GM21619 (cell line): Measurements from ENCODE around the gene ARHGAP25.

Experiments
- ATAC-seq: cut with Tn5 transposase; IDR thresholded peaks from one replicate; pipeline ENCODE4 v1.9.1; 2021; ENCODE audit not compliant: unreplicated experiment

The ARHGAP25 gene

DNA sequence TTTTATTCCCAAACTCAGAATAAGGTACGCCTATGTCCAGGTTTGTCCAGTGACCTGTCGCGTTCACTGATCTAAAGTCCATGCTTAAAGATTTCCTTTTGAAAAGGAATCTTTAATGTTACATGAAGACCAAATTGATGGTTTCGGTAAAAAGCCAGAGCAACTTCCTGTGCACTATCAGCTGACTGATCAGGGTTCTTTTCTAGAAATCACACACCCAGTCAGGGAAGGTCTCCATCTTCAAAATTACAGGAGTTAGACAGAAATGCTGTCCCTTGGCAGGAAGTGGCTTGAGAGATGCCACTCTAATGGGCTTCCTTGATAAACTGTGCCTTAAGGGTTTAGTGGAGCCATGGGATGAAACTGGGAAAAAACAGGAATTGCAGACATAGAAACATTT is 14.7 kb upstream of the ARHGAP25 start:
- ATAC-seq = no peak

DNA sequence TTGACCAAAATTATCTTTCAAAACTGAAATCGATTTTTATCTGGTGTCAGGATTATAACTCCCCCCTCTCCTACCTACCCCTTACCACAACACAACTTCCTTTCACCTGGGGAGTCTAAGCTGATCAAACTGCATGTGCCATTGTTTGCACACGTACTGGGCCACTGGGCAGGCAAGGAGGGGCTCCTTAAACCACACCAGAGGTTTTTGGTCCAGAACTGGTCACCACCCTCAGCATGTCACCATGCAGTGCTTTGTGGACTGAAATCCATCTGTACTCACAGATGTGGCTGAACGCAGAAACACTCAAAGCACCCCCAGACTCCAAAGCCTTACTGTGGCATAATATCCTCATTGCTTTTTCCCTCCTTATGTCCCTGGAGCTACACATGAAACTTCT is 13.9 kb upstream of the ARHGAP25 start:
- no peak for ATAC-seq

DNA sequence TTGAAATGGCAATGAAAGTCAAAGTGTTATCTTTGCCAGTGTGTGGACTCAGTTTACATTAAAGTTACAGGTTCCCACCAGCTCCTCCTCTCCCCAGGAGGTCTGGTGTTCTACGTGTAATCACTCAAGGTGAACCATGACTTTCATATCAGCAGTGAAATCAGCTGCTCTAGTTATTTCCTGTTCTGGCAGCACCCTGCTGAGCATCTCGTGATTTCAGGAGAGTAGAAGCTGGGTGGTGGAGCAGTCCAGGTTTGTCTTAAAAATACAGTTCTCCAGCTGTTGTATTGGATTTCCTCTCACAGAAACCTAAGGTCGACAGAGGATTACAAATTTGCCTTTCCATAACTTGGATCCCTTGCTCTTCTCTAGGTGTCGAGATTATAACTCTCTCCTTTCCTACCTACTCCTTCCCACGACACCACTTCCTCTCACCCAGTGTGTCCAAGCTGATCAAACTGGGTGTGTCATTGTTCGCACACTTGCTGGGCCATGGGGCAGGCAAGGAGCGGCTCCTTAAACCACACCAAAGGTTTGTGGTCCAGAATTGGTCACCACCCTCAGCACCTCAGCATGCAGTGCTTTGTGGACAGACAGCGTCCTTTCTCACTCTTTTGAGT is 13.0 kb upstream of the ARHGAP25 start:
- ATAC-seq = peak; percentile 62

DNA sequence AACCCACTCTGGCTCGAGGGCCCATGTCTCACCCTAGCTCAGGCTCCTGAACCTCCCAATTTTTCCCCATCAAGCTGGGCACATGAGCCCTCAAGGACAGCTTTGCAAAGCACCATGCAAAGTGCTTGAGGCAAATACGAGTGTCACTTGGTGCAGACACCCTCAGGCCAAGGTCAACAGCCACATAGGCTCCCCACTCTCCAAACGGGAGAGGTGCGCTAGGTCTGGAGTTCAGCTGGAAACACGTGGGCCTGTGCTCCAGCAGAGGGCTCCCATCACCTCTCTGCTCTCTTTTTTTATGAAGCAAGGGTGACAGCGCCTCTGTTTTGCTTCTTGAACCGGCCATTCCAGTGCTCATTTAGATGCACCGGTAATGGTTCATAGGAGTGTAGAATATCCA is 11.9 kb upstream of the ARHGAP25 start:
- no peak for ATAC-seq

DNA sequence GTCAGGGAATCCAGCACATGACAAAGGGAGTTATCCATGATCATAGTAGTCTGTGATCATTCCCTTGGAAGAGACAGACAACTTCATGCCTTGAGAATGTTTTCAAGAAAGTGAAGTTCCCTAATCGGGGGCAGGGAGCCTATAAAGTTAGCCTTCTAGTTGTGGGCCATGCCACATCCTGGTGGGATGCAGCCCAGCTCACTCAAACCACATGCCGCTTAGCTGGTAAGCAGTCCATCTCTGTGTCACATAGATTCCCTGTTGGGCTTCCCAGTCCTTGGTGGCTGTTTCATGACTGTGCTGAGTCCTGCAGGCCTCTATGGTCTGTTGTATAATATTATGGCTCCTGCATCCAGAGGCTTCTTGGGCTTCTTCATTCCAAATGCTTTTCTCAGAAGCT is 11.4 kb upstream of the ARHGAP25 start:
- no peak for ATAC-seq

DNA sequence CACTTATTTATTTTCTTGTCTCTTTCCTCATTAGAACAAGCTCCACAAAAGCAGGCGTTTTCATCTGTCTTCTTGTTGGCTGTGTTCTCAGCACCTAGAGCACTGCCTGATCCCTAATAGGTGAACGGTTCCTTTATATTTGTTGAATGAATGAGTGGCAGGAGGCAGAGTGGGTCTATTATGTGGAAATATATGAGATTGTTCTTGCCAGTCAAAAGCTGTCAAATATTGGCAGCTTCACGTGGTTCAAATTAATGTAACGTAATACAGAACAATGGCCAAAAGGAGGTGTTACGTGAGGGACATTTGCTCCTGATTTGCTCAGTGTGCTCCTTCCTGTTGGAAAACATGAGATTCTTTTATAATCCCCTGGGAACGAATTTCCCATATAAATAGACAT is 8.5 kb upstream of the ARHGAP25 start:
- no peak for ATAC-seq

DNA sequence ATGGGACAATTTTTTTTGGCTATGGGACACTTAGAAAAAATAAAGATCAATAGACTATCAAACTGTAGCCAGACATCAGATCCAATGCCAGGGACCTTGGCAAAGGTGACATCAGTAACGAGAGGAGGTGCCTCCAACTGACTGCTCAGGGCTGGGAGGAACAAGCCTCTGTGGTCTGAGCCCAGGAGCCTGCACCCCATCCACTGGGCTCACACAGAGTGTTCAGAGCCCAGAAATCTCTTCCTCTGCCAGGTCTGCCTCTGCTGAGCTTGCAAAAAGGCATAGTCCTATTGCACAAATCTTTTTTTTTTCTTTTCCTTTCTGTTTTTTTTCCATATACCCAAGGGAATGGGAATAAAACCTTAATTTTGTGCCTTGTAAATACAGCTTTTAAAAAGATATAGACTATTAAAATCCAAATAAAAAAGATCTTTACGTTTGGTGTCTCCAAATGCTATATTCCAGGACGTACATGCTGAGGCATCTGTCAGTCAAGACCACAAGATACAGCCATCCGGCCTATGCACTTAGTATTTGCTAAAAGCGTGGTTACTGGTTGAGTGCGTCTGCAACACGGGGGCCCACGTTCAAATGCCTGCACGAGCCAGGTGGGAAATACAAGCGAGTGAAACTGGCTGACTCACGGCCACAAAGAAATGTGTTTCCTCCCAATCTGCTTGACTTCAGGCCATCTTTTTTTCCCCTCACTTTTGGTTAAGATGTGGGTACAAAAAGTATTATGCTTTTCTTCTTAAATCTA is 7.8 kb upstream of the ARHGAP25 start:
- peak; percentile 95 for ATAC-seq

DNA sequence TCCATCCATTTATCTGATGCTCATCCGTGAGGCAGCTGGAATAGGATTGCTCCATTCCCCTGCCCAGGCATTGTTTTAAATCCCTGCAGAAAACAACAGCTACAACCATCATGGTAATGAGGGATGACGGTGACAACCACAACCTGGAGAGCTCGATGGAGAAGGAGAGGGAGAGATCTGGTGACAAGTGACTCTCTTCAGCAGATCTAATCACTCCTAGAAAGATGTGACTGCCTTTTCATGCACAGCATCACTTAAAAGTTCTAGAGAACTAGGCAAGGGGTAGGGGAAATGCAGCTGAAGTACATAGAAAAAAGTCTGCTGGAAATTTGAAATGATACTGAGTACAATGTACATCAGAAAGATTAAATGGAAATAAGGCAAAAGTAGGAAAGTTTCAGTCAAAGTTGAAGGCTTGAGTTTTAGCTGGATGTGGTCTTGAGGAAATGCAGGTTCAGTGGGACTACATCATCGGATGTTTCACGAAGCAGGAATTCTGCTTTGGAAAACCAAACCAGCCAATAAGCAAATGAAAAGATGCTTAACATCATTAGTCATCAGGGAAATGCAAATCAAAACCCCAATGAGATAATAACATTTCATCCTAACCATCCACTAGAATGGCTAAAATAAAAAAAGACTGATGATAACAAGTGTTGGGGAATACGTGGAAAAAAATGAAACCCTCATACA is 6.8 kb upstream of the ARHGAP25 start:
- no peak for ATAC-seq

DNA sequence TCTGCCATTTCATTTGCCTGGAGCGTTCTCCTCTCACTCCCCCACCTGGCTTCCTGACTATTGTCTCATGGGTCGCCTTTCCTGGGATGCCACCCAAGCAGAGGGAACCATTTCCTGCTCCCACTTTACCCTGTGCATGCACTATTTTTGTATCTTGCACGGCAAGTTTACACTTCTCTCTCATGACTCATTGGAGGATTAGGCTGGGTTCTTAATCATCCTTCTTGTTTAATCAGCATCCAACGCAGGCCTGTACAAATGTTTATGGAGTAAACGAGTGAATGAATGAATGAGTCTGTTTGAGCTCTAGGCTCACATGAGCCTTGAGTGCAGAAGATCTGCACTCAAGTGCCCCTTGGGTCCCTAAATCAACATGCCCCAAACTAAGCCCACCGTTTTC is 3.8 kb upstream of the ARHGAP25 start:
- ATAC-seq = no peak

DNA sequence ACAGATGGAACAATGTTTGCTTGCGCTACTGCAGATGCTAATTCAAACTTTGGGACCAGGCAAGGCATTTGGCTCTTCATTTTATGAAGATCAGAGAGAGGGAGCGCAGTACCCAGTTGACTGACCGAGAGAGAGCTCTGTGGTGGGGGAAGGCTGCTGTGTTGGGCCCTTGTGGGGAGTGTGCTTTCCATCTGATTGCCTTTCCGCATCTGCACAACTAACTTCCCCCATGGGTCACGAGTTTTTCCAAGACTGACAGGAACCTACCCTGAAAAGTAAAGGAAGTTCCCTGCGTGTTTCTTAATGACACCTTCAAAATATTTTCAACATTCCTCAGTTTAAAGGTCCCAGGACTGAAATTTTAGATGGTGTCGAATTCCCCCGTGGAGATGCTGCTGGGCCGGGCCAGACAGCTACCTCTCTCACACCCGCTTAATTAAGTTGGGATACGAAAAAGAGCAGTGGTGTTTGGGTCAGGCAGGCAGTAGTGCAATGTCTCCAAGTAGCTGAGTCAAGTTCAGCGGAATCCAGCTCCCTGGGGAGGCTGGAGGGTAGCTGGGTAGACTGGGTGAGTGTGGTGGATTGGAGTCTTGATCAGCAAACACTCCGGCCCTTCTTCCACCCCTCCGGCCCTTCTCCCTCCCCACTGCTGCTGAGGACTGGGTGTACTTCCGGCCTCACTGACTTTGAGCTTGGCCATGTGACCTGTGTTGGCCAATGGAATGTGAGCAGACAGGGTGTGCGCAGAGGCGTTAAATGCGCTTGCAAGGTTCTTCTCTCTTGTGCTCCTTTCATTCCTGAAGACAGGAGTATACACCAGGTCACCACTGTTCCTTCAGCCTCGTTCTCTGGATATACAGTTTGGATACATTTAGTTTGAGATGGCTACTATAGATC is 2.3 kb upstream of the ARHGAP25 start:
- ATAC-seq = no peak

DNA sequence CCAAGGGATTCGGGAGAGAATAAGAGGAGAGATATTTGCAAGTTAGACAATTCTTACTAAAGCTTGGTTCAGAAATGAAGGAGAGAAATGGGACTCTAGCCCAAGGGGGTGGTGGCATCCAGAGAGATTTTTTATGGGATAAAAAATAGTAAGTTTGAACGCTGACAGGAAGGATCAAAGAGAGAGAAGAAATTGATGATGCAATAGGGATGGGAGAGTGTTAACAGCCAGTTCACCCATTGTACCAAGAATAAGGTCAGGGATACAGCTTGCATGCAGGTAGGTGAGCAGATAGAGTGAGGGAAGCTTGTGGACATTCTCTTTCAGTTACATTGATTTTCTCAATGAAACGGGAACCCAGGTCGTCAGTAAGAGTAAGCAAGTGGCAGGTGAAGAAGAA is 1.2 kb upstream of the ARHGAP25 start:
- no peak for ATAC-seq

DNA sequence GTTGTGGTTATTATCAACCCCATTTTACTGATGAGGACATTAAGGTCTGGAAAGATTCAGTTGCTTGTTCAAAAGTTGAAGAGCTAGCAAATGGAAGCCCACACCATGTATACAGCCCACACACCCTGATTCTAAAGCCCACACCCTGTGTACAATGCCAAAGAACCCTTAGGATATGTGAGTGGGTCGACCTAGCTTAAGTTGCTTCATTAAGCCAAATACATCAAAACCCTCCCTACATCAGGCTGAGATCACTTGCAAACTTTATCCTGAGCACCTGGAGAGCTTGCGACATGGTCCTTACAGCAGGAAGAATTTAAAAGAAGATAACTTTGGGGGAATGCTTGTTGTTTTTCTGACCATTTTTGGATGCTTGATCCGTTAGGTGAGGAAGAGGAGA is 435 bp upstream of the ARHGAP25 start:
- ATAC-seq = no peak

DNA sequence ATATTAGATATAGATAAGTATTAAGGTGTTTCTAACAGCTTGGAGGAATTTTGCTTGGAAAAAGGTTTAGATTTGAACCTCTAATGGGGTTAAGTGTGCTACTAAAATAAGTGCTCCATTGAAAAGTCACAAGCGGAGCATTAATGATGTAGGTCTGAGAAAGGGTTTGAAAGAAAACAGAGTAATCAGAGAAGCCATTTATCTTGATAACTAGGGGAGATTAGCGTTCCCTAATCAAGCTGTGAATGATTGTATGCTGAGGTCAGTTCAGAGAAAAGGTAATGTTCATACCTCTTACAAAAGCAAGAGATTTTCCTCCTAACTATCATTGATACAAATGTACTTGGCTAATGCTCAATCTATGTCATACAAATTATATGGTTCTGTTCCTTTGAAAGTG is 1.5 kb downstream of the ARHGAP25 start:
- no peak for ATAC-seq

DNA sequence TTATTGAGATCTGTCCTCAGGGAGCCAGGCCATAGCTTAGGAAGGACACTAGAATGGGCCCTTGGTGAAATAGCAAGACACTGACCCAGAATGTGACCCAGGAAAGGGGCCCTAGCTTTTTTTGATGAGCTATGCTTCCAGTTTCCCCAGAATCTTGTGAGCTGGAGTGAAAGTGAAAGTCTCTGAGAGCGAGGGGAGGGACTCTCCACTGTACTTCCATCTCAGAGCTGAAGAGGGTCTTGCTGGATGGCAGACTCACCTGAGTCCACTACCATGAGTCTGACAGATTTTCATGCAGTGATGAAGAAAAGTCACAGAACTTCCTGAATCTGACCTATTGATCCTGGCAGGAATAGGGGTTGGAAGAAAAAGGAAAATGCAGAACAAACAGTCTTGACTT is 3.1 kb downstream of the ARHGAP25 start:
- ATAC-seq = no peak

DNA sequence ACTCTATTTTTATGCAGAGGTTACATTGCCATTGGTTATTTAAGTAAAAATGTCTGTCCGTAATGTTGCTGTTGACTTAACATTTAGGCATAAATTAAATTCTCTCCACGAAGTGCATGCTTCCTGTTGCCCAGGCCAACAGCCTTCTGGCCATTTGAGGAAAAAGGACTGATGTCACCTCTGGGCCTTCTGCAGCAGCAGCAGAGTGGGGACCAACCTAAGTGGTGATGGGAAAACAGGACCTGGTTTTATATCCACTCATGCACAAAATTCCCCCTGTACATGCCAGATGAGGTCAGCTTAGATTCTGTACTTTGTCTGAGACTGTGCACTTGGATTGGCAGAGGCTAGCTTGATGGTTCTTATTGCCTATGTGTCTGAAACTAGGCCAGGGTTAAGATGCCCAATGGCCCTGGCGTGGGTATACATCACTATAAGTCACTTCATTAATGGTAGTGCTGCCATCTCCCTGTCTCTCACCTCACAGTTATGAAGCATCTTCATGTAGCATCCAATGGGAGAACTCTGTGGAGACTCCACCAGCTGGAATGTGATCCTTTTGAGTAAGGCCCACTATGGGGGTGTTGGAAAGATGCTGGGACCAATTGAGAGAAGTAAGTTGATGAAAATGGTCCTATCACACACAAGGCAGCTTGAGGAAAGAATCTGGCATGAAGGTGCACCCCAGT is 4.4 kb downstream of the ARHGAP25 start:
- ATAC-seq = no peak

DNA sequence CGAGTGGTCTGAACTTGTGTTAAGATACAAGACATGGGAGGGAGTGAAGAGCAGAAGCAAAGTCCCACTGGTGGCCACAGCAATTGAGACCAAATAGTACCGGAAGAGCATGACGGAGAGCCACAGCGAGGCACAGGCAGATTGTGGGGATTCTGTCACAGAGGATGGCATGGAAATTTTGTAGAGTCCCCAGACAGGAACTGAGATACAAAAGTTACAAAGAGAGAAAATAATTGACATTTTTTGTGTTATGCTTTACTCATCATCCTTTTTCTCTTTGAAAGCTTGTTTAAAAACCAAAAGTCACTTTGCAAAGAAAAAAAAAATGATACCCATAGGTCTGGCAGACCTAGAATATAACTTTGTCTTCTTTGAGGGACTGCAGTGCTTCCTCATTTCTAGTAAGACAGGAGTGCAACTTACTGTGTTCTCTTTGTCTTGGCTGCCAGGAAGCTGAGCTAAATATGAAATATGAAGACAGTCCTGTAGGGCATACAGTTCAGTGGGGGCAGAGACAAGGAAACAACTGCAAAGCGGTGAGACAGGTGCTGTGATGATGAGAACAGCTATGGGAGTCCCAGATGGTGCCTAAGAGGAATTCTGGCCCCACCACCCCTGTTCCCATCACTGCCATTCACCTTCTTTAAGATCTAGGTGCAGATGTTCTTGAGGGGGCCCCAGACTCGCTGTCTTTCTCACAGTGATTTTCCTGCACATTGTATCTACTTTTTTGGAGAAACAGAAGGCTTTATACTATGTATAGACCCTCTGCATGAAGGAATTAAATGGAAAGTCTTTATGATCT is 5.2 kb downstream of the ARHGAP25 start:
- ATAC-seq = no peak

DNA sequence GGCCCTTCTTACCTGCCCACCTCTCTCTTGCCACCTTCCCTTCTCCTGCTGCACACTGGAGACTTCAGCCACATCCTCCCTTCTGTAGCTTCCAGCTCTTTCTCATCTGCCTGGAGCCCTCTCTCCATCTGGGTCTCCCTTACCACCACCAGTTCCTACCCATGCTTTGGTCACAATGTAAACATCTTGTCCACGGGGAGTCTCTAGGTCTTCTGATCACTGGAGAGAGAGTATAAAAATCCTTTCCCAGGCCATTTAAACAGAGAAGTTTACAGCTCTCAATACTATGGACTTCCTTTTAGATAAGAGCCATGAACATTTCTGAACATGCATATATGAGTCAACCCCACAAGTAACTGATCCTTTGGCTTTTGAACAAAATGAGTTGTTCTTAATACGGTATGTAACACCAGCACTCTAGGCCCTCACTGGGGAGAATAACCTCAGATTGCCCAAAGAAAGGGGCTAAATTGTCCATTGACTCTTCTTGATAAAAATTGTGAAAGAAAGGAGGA is 5.8 kb downstream of the ARHGAP25 start:
- ATAC-seq = no peak

DNA sequence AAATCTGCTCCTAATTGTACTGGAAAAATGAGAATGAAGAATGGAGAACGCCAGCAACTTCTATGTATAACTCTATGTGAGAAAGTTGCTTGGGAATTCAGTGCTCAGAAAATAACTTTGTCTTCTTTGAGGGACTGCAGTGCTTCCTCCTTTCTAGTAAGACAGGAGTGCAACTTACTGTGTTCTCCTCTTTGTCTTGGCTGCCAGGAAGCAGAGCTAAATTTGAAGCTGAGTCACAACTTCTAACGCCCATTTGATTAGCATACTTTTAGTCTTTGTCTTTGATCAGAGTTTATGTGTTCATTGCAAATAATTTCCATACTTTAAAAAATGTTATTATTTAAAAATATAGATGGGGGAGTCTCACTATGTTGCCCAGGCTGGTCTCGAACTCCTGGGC is 6.6 kb downstream of the ARHGAP25 start:
- no peak for ATAC-seq

DNA sequence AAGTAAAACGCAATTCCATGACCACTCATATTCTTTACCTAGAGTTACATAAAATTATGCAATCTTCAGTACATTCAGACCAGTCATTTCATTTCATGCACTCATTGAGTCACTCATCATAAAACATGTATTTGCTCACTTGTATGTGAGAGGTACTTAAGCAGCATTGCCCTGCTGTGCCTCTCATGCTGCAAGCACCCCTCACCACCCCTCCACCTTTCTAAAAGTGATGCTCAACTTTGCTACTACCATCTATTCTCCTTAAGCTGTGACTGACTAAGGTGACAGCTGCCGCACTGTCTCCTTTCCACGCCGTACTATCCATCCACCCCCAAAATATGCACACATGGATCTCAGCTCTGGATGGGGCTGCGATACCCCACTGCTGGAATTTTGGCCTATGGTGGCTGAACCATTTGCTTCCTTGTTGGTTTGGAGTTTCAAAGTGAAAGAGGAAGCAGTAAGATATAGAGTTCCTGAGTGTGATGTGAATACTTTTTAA is 7.2 kb downstream of the ARHGAP25 start:
- ATAC-seq = no peak
